HG02840 (cell line): Measurements from ENCODE around the gene ZNF695.

Experiments
- ATAC-seq: cut with Tn5 transposase; IDR thresholded peaks from one replicate; pipeline ENCODE4 v1.9.1; 2021; ENCODE audit warnings: mild to moderate bottlenecking, moderate library complexity, moderate number of reproducible peaks; ENCODE audit not compliant: unreplicated experiment, low FRiP score

Gene ZNF695

GRCh38 chr1:246966502-246966901, 41.4 kb downstream of the ZNF695 start:
- ATAC-seq: no peak

- ATAC-seq: no peak
Observed at GRCh38 chr1:246959944-246960693, 47.7 kb downstream of the ZNF695 start.

- no peak for ATAC-seq
Observed at GRCh38 chr1:246954126-246954525, 53.7 kb downstream of the ZNF695 start.

DNA sequence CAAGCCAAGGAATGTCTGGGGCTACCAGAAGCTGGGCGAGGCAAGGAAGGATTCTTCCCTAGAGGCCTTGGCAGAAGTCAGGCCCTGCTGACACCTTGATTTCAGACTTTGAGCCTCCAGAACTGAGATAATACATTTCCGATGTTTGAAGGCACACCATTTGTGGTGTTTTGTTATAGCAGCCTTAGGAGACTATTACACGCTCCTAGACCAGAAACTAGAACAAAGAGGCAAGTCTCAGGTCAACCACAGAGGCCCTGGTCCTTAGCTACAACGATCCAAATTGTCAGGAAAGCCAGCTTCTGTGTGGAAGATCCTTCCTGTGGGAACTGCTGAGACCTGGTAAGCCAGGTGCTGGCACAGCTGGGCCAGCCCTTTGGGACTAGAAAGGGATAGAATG, 56.4 kb downstream of the ZNF695 start:
- ATAC-seq: no peak

GRCh38 chr1:246949956-246950355, 57.9 kb downstream of the ZNF695 start:
- ATAC-seq: no peak

GRCh38 chr1:246947255-246947654, 60.6 kb downstream of the ZNF695 start:
- ATAC-seq: no peak

GRCh38 chr1:246946366-246946765, 61.5 kb downstream of the ZNF695 start:
- ATAC-seq: no peak
